ENCODE data around the gene KIAA1549.

DNA sequence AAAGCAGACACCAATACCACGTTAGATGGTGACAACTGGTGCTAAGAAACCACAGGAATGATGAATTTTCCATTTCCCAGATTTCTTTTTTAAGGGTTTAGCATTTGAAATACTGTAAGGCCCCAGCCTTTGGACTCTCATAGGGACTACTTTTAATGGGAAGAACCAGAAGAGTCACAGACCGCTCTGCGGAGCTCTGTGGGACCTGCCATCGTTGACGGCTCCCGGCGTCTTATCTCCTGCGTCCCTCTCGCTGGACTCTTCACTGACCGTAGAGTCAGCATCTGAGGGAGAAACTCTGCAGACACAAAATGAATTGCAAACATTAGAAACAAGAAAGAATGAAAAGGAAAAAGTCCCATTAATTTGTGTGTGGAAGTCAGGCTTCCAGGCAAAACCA, 101.8 kb downstream of the KIAA1549 start:
- TF ChIP-seq, protein P1, sequence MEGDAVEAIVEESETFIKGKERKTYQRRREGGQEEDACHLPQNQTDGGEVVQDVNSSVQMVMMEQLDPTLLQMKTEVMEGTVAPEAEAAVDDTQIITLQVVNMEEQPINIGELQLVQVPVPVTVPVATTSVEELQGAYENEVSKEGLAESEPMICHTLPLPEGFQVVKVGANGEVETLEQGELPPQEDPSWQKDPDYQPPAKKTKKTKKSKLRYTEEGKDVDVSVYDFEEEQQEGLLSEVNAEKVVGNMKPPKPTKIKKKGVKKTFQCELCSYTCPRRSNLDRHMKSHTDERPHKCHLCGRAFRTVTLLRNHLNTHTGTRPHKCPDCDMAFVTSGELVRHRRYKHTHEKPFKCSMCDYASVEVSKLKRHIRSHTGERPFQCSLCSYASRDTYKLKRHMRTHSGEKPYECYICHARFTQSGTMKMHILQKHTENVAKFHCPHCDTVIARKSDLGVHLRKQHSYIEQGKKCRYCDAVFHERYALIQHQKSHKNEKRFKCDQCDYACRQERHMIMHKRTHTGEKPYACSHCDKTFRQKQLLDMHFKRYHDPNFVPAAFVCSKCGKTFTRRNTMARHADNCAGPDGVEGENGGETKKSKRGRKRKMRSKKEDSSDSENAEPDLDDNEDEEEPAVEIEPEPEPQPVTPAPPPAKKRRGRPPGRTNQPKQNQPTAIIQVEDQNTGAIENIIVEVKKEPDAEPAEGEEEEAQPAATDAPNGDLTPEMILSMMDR (conservative IDR thresholded peaks at IDR 0.05) = no peak
- TF ChIP-seq EZH2 (IDR thresholded peaks at IDR 0.05; ENCODE audit: low read depth) = no peak
